Right ventricle myocardium inferior (tissue), 1 donor: ENCODE results near the gene ZNF726. TPM values are rescaled to one million over a fixed set of nuclear protein-coding genes. Genes with fewer than 3 reads are reported as not detected.
"Not testable (repeated sequence)": the region's sequence is repeated elsewhere in the genome, so short reads cannot be mapped to it uniquely, and the experiment has no call there.

ENCODE experiments used
- ATAC-seq: fragments of 200-7000 bp; cut with Tn5 transposase; one replicate; pipeline ENCODE4 v1.9.1; 2020; ENCODE audit warnings: mild to moderate bottlenecking, moderate library complexity
- DNase-seq: peaks from one replicate; pipeline ENCODE4 v3.0.0; 2021; ENCODE audit errors: missing footprints
- intact Hi-C: fragments of 100-400 bp; cut with DNase I; formaldehyde crosslinking; loops from one replicate; pipeline ENCODE4 v1.11.0; 2022
- total RNA-seq: library from RNA; stranded (reverse); fragmentation: NEBNext Ultra II Directional; extraction: Animal tissue kit (Norgen Biotek cat#: 25700); gene quantifications from one replicate; pipeline ENCODE4 v1.2.1, GENCODE V29; 2021
- donor health status: DM: no; HTN: yes; CAD: no; lungs with severe emphysema.

Gene ZNF726
- total RNA-seq, 1 donor from 2014 or later, result 0.38 TPM

DNA sequence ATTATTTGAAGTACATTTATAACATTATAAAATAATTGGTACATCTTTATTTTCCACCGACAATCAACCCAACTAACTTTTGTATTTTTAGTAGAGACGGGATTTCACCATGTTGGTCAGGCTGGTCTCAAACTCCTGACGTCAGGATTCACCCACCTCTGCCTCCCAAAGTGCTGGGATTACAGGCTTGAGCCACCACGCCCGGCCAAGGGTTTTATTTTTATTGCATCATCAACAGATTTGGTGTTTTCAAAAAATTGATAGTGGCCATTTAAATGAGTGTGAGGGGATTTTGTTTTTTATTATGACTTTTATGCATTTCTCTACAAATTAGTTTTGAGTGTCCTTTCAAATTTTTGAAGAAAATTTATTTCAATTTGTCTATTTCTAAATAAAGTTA, 10.6 kb downstream of the ZNF726 start:
- intact Hi-C loops, result no loop called here
- DNase-seq (no peak), ATAC-seq (no peak)

DNA sequence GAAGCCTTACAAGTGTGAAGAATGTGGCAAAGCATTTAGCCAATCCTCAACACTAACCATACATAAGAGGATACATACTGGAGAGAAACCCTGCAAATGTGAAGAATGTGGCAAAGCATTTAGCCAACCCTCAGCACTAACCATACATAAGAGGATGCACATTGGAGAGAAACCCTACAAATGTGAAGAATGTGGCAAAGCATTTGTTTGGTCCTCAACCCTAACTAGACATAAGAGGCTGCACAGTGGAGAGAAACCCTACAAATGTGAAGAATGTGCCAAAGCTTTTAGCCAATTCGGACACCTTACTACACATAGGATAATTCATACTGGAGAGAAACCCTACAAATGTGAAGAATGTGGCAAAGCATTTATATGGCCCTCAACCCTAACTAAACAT, 18.2 kb downstream of the ZNF726 start:
- intact Hi-C loops, result no loop called here
- no peak for DNase-seq
- no peak for ATAC-seq

DNA sequence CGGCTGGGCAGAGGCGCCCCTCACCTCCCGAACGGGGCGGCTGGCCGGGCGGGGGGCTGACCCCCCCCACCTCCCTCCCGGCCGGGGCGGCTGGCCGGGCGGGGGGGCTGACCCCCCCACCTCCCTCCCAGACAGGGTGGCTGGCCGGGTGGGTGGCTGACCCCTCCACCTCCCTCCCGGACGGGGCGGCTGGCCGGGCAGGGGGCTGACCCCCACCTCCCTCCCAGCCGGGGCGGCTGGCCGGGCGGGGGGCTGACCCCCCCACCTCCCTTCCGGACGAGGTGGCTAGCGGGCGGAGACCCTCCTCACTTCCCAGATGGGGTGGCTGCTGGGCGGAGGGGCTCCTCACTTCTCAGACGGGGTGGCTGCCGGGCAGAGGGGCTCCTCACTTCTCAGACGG, 22.3 kb downstream of the ZNF726 start:
- ATAC-seq, intact Hi-C loops, DNase-seq: not testable (repeated sequence)

DNA sequence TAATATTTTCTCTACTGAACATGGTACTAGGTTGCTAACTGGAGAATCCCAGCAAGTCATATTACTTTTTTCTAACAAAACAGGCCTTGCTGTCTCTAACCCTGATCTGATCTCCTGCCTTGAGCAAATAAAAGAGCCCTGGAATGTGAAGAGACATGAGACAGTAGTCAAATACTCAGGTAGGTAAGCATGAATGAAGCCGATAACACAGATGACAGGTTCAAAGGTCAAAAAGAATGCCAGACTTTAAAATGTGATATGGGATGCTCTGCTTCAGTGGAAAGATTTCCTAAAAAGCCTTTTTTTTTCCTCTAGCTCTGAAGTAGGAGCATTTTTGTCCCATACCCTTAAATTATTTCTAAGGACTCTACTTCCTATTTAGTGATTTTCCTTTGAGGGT, 28.7 kb downstream of the ZNF726 start:
- ATAC-seq, result no peak
- intact Hi-C loops, result no loop called here
- DNase-seq, result no peak

DNA sequence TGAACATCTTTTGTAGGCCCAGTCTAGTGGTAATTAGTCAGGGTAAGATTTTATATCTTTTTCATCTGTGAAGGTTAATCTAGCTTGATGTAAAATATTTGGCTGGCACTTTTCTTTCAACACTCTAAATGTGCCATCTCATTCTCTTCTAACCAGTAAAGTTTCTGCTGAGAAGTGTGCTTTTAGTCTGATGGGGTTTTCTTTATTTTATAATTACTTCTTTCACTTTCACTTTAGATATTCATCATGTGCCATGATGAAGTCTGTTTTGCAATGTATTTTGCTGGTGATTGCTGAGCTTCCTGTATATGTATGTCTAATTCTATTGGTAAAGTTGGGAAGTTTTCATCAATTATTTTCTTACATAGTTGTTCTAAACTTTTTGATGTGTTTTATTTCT, 31.9 kb downstream of the ZNF726 start:
- no peak for DNase-seq
- intact Hi-C loops, result no loop called here
- ATAC-seq, result no peak

DNA sequence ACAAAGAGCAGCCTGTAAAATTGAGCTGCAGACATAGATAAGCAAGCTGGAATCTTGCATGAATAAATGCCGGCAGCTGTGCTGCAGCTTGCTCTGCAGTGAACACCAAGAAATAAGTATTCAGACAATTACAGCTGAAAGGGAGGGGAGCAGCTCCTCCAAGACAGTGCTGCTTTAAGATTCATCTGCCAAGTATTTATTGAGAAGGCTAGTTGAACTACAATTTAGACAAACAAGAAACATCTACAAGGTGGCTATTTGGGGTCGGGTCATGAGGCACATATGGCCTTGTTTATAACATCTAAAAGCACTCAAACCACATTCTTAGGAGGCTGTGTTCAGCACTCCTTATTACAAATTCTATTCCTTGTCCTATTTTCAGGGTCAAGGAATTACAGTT, 34.9 kb downstream of the ZNF726 start:
- ATAC-seq (no peak), DNase-seq (no peak)
- intact Hi-C loops, result no loop called here

DNA sequence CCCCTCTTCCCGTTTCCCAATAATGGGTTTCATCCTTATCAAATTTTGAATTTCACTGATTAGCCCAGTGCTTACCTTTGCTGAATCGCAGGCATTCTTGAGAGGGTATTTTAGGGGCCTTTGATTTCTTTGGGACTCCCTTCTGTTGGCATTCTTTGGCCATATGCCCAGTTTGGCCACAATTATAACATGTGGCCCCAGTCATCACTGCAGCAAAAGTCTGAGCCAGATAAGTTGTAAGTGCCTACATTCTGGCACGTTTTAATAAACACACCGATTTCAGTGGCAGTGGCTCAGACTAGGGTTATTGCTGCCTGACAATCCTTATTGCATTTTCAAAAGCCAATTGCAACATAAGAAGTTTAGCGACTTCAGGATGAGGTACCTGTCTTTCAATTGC, 41.4 kb downstream of the ZNF726 start:
- intact Hi-C loops, result no loop called here
- no peak for DNase-seq
- no peak for ATAC-seq

DNA sequence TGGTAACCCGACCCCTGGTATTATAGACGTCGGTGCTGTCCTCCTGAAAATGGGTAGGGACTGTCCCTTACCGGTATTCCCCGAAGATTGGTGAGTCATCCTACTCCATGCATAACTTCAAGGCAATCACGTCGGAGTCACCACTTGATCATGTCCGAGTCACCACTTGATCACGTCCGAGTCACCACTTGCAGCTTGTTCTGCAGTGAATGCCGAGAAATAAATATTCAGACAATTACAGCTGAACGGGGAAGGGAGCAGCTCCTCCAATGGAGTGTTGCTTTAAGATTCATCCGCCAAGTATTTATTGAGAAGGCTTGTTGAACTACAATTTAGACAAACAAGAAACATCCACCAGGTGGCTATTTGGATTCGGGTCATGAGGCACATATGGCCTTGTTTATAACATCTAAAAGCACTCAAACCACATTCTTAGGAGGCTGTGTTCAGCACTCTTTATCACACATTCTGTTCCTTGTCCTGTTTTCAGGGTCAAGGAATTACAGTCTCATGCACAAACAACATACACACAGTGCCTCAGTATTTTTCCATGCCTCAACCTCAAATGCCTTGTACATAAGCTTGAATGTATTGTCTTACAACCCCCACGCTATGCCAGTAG, 43.1 kb downstream of the ZNF726 start:
- intact Hi-C loops, result no loop called here
- DNase-seq, result no peak
- no peak for ATAC-seq

DNA sequence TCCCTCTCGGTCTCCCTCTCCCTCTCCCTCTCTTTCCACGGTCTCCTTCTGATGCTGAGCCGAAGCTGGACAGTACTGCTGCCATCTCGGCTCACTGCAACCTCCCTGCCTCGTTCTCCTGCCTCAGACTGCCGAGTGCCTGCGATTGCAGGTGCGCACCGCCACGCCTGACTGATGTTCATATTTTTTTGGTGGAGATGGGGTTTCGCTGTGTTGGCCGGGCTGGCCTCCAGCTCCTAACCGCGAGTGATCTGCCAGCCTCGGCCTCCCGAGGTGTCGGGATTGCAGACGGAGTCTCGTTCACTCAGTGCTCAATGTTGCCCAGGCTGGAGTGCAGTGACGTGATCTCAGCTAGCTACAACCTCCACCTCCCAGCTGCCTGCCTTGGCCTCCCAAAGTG, 48.7 kb downstream of the ZNF726 start:
- intact Hi-C loops, ATAC-seq: not testable (repeated sequence)
- peak; percentile 34 for DNase-seq

DNA sequence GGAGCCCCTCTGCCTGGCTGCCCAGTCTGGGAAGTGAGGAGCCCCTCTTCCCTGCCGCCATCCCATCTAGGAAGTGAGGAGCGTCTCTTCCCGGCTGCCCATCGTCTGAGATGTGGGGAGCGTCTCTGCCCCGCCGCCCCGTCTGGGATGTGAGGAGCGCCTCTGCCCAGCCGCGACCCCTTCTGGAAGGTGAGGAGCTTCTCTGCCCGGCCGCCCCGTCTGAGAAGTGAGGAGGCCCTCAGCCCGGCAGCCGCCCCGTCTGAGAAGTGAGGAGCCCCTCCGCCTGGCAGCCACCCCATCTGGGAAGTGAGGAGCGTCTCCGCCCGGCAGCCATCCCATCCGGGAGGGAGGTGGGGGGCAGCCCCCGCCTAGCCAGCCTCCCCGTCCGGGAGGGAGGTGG, 49.2 kb downstream of the ZNF726 start:
- peak; percentile 52 for DNase-seq
- ATAC-seq, intact Hi-C loops: not testable (repeated sequence)

DNA sequence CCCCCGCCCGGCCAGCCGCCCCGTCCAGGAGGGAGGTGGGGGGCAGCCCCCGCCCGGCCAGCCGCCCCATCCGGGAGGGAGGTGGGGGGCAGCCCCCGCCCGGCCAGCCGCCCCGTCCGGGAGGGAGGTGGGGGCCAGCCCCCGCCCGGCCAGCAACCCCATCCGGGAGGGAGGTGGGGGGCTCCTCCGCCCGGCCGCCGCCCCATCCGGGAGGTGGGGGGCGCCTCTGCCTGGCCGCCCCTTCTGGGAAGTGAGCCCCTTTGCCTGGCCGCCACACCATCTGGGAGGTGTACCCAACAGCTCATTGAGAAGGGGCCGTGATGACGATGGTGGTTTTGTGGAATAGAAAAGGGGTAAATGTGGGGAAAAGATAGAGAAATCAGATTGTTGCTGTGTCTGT, 49.6 kb downstream of the ZNF726 start:
- intact Hi-C loops, ATAC-seq, DNase-seq: not testable (repeated sequence)

DNA sequence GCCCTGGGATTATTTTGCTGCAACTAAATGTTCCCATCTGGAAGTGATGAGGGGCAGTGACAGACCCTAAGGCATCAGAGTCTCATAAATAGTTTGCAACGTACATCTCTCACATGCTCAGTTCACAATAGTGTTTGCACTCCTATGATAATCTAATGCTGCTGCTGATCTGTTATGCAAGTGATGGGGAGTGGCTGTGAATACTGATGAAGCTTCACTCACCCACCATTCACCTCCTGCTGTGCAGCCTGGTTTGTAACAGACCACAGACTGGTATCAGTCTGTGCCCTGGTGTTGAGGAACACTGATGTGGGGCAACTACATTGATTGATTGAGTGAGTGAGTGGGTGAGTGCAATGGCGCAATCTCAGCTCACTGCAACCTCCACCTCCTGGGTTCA, 54.9 kb downstream of the ZNF726 start:
- DNase-seq (no peak), ATAC-seq (no peak)
- intact Hi-C loops, result no loop called here

DNA sequence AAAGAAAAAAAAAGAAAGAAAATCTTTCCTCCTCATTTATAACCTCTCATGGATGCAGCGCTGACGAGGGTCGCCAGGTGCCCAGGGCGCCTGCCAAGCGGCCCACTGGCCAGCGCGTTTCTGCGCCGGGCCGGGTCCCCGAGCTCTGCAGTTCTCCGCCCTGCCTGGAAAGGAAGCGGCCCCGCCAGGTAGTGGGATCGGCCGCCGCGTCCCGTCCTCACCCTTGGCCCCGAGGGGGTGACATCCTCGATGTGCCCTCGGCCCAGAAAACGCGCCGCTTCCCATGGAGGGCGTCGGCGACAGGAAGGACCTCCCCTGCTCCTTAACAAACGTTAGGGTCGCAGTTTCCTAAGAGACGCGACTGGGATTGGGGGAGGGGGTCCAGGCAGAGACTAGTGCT, 56.9 kb downstream of the ZNF726 start:
- intact Hi-C loops, result no loop called here
- no peak for DNase-seq
- ATAC-seq, result no peak

DNA sequence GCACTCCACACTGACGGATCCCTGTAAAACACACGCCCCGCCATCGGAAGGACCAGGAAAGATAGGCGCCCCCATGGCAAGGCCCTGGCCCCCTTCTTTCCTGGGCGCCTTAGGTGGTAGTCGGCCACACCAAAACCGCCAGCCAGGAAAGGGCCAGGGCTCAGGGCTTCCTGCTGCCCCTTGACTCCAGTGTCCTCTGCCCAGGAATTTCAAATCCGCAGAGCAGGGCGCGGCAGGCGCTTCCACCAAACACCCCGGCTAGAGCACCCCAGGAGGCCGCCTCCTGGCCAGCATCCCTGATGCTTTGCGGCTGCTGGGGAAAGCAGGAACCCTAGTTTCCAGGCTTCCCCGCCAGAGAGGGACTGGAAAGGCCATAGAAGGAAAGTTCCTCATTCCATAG, 57.5 kb downstream of the ZNF726 start:
- ATAC-seq (no peak), DNase-seq (no peak)
- intact Hi-C loops, result no loop called here

DNA sequence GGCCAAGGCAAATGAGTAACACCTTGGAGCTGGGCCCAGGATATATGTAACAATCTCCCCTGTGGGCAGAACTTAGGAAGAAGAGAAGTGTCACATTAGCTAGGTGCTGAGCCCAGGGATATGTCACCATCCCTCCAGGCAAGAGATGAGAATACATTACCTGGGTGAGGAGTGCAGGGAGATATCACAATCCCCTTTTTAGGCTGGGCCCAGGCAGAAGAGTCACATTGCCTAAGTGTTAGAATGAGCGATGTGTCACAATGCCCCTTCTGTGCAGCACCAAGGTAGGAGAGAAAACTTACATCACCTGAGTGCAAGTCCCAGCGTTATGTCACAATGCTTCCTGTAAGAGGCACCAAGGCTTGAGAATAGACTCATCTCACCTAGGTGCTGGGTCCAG, 60.3 kb downstream of the ZNF726 start:
- intact Hi-C loops, result no loop called here

DNA sequence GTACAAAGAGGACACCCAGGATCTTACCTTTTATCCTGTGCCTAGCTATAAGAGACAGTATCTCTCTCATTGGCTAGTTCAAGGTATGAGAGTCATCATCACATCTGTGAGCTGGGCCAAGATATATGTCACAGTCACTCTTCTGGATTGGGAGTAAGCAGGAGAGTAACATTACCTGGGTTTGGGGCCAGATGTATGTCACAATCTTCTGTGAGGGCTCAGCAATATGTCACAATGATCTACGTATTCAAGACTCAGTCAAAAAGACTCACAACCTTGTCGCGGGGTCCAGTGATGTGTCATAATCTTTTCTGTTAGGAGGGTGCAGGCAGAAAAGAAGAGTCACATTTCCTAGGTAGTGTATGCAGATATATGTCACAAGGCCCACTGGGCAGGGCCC, 61.9 kb downstream of the ZNF726 start:
- ATAC-seq, DNase-seq, intact Hi-C loops: not testable (repeated sequence)

More for the DNA sequence above, 60.3 kb downstream of the ZNF726 start:
- DNase-seq, result no peak
- no peak for ATAC-seq

DNA sequence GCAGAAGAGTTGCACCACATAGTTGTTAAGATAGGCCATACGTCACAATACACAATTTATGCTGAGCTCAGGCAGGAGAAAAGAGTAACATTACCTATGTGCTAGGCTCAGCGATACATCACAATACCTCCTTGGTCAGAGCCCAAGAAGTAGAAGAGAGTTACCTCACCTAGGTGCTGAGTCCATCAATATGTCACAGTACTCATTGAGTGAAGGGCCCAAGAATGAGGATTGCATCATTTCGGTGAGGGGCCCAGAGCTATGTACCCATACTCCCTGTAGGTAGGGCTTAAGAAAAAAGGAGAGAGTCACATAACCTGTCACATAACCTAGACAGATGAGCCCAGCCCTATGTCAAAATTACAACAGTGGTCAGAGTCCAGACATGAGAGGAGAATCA, 62.6 kb downstream of the ZNF726 start:
- ATAC-seq, intact Hi-C loops, DNase-seq: not testable (repeated sequence)

DNA sequence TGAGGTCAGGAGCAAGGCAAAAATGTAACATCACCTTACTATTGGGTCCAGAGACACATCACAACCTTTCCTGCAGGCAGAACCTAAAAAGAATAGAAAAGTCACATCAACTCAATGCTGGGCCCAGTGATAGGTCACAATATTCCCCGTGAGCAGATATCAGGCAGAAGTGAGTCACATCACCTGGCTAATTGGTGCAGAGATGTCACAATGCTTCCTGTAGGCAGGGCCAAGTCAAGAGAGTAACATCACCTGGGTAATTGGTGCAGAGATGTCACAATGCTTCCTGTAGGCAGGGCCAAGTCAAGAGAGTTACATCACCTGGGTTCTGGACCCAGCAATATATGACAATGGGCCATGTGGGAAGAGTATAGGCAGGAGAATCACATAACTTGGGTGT, 63.4 kb downstream of the ZNF726 start:
- ATAC-seq (no peak), DNase-seq (no peak)
- intact Hi-C loops, result no loop called here

DNA sequence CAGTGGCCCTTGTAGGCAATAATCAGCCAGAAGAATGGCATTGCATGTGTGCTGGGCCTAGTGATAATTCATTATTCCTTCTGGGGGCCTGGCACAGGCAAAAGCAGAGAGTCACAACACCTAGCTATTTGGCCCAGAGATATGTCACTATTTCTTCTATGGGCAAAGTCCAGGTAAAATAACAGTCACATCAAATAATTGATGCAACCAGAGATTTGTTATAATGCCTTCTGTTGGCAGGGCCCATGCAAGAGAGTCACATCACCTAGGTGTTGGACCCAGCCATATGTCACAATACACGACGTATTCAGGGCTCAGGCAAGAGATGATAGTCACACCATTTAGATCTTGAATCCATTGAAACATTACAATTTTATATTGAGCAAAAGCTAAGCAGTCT, 66.1 kb downstream of the ZNF726 start:
- DNase-seq (no peak), ATAC-seq (no peak)
- intact Hi-C loops, result no loop called here

DNA sequence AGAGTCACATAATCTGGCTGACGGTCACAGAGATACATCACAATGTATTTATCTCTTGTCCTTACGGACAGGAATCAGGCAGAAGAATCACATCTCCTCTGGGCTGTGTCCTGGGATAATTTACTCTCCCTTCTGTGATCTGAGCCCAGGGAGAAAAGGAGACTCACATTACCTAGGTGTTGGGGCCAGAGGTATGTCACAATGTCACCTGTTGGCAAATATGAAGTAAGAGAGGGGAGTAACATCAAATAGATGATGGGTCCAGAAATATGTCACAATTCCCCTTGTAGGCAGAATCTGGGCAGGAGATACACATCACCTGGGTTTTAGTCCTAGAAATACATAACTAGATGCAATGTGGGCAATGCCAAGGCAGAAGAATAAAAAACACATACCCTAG, 67.2 kb downstream of the ZNF726 start:
- DNase-seq, result no peak
- intact Hi-C loops, result no loop called here
- no peak for ATAC-seq

DNA sequence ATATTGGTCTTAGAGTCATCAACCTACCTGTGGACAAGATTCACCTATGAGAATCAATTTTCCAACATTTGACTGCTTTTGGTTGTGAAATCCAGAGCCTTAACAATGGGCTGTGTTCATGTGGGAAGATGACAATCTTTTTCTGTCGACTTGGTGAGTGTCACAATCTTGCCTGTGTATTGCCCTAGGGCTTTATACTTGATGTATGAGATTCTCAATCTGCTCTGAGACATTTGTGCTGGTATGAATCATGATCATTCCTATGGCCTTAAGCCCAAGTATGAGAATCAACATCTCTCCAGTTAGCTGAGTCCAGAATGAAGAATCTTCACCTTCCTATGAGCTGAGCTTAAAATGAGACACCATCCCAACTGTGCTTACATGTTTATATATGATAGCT, 68.7 kb downstream of the ZNF726 start:
- ATAC-seq (no peak), DNase-seq (no peak)
- intact Hi-C loops, result no loop called here
